H1 (cell line): ENCODE results near the gene NOL4L. TPM values are rescaled to one million over a fixed set of nuclear protein-coding genes. Genes with fewer than 3 reads are reported as not detected.

Source experiments
- CTCF ChIA-PET: fragments of 300-600 bp; sonication (Branson Sonifier 250); formaldehyde crosslinking; loops from one replicate; lab custom pipeline; 2021; ENCODE audit not compliant: partially characterized antibody; lab: Charles Lee
- POLR2A ChIA-PET: fragments of 300-600 bp; sonication (Branson Sonifier 250); formaldehyde crosslinking; loops from one replicate; lab custom pipeline; 2021; ENCODE audit warnings: inconsistent platforms; ENCODE audit not compliant: partially characterized antibody; lab: Charles Lee
- DNase-seq, 2 experiments: peaks; one replicate each; pipeline versions ENCODE4 v3.0.0 to v3.0.0-alpha.2; 2010 to 2022; ENCODE audit warnings: low spot score in 2 of 2, low read depth in 1 of 2, mixed read lengths in 1 of 2
- FAIRE-seq: peaks from 2 replicates; lab custom pipeline; 2011; peaks lifted over from hg19 to GRCh38; lab: Jason Lieb, UNC
- H2AFZ ChIP-seq: 2 replicates; pipeline ENCODE4 v1.8.1; 2012; ENCODE audit warnings: low read length, inconsistent platforms
- H2AK5ac ChIP-seq: 2 replicates; pipeline ENCODE4 v1.6.1; 2013; ENCODE audit warnings: low read depth, low read length
- H2BK120ac ChIP-seq: replicated peaks from 2 replicates; pipeline ENCODE3; 2013; ENCODE audit warnings: low read depth, low read length, inconsistent platforms
- H2BK12ac ChIP-seq: 2 replicates; pipeline ENCODE4 v1.6.1; 2013; ENCODE audit warnings: low read depth, low read length
- H2BK15ac ChIP-seq: 2 replicates; pipeline ENCODE4 v1.6.1; 2013; ENCODE audit warnings: low read length
- H2BK20ac ChIP-seq: 2 replicates; pipeline ENCODE4 v1.6.1; 2013; ENCODE audit warnings: low read length
- H2BK5ac ChIP-seq: 2 replicates; pipeline ENCODE4 v1.6.1; 2013; ENCODE audit warnings: low read depth, low read length
- H3K14ac ChIP-seq: 2 replicates; pipeline ENCODE4 v1.6.1; 2013; ENCODE audit warnings: inconsistent platforms; ENCODE audit not compliant: insufficient read length
- H3K18ac ChIP-seq: 2 replicates; pipeline ENCODE4 v1.6.1; 2013; ENCODE audit warnings: low read length; ENCODE audit errors: extremely low read depth
- H3K23ac ChIP-seq: 2 replicates; pipeline ENCODE4 v1.6.1; 2013; ENCODE audit warnings: inconsistent platforms; ENCODE audit not compliant: insufficient read length
- H3K23me2 ChIP-seq: 2 replicates; pipeline ENCODE4 v1.6.1; 2013; ENCODE audit warnings: low read depth, low read length
- H3K27ac ChIP-seq: 2 replicates; pipeline ENCODE4 v1.6.1; 2011; ENCODE audit warnings: low read depth, low read length, inconsistent platforms
- H3K27me3 ChIP-seq, 4 experiments: replicated peaks in 1 of 4; 1 replicate in 1 of 4; 2 replicates in 3 of 4; pipeline versions ENCODE4 v1.6.1 to v1.8.1; 2011 to 2013; ENCODE audit warnings: low read length in 3 of 4, mild to moderate bottlenecking in 3 of 4, inconsistent platforms in 2 of 4, mixed read lengths in 2 of 4, moderate library complexity in 1 of 4; ENCODE audit not compliant: control insufficient read depth in 3 of 4, insufficient read depth in 3 of 4; ENCODE audit errors: extremely low read depth in 1 of 4
- H3K36me3 ChIP-seq, 4 experiments: 2 replicates each; pipeline versions ENCODE4 v1.6.1 to v1.8.1; 2011 to 2013; ENCODE audit warnings: mild to moderate bottlenecking in 4 of 4, low read length in 3 of 4, moderate library complexity in 2 of 4, control low read depth in 1 of 4, inconsistent platforms in 1 of 4; ENCODE audit not compliant: insufficient read depth in 4 of 4, control insufficient read depth in 2 of 4
- H3K4ac ChIP-seq: replicated peaks from 2 replicates; pipeline ENCODE3; 2013; ENCODE audit warnings: low read length, low read depth, mixed read lengths, inconsistent platforms; ENCODE audit not compliant: insufficient read length
- H3K4me1 ChIP-seq, 4 experiments: replicated peaks in 1 of 4; 1 replicate in 1 of 4; 2 replicates in 3 of 4; pipeline versions ENCODE4 v1.6.1 to v1.8.1; 2011 to 2013; ENCODE audit warnings: low read length in 3 of 4, inconsistent platforms in 2 of 4, mixed read lengths in 1 of 4; ENCODE audit not compliant: insufficient read depth in 4 of 4, control insufficient read depth in 3 of 4
- H3K4me2 ChIP-seq, 2 experiments: 2 replicates each; pipeline versions ENCODE4 v1.6.1 to v1.8.1; 2011 to 2013; ENCODE audit warnings: low read depth in 2 of 2, low read length in 2 of 2, control low read depth in 1 of 2, inconsistent platforms in 1 of 2, mild to moderate bottlenecking in 1 of 2; ENCODE audit not compliant: insufficient read depth in 1 of 2
- H3K4me3 ChIP-seq, 4 experiments: fragments of 200-600, 300-600 bp in 1 of 4; sonication (generic), shearing (Covaris generic), sonication (Bioruptor Twin) in 1 of 4; 2 replicates each; pipeline versions ENCODE4 v1.5.1 to v1.8.1; 2011 to 2016; ENCODE audit warnings: low read length in 4 of 4, low read depth in 3 of 4, control low read depth in 2 of 4, inconsistent platforms in 2 of 4, mild to moderate bottlenecking in 2 of 4, mixed read lengths in 1 of 4, moderate library complexity in 1 of 4; ENCODE audit not compliant: insufficient read depth in 2 of 4; ENCODE audit errors: extremely low read depth in 1 of 4
- H3K56ac ChIP-seq: replicated peaks from 2 replicates; pipeline ENCODE3; 2013; ENCODE audit warnings: low read depth, mild to moderate bottlenecking, mixed read lengths, low read length, inconsistent platforms; ENCODE audit not compliant: insufficient read length
- H3K79me1 ChIP-seq: 2 replicates; pipeline ENCODE4 v1.6.1; 2013; ENCODE audit warnings: low read depth, low read length, control low read depth
- H3K79me2 ChIP-seq, 2 experiments: 2 replicates each; pipeline versions ENCODE4 v1.6.1 to v1.8.1; 2012 to 2013; ENCODE audit warnings: low read length in 2 of 2, mild to moderate bottlenecking in 2 of 2, inconsistent platforms in 1 of 2; ENCODE audit not compliant: insufficient read depth in 2 of 2, control insufficient read depth in 1 of 2
- H3K9ac ChIP-seq, 4 experiments: replicated peaks in 1 of 4; 1 replicate in 1 of 4; 2 replicates in 3 of 4; pipeline versions ENCODE4 v1.6.1 to v1.8.1; 2011 to 2013; ENCODE audit warnings: low read depth in 3 of 4, low read length in 3 of 4, control low read depth in 2 of 4, mild to moderate bottlenecking in 2 of 4, moderate library complexity in 2 of 4, inconsistent platforms in 1 of 4; ENCODE audit errors: extremely low read depth in 1 of 4
- H3K9me3 ChIP-seq, 2 experiments: 2 replicates each; pipeline versions ENCODE4 v1.6.1 to v1.8.1; 2012 to 2013; ENCODE audit warnings: mild to moderate bottlenecking in 2 of 2, moderate library complexity in 2 of 2, control low read depth in 1 of 2, inconsistent platforms in 1 of 2, low read depth in 1 of 2, low read length in 1 of 2, mixed read lengths in 1 of 2; ENCODE audit not compliant: insufficient read depth in 2 of 2
- H4K20me1 ChIP-seq, 2 experiments: replicated peaks in 1 of 2; 2 replicates each; pipeline versions ENCODE3 to v1.8.1; 2011 to 2013; ENCODE audit warnings: inconsistent platforms in 2 of 2, low read length in 2 of 2, mild to moderate bottlenecking in 1 of 2; ENCODE audit not compliant: insufficient read depth in 2 of 2, control insufficient read depth in 1 of 2
- H4K5ac ChIP-seq: 2 replicates; pipeline ENCODE4 v1.6.1; 2013; ENCODE audit warnings: low read length, low read depth, mixed read lengths, inconsistent platforms; ENCODE audit not compliant: insufficient read length
- H4K8ac ChIP-seq: 2 replicates; pipeline ENCODE4 v1.8.0; 2013; ENCODE audit warnings: mild to moderate bottlenecking, moderate library complexity, low read length, inconsistent platforms; ENCODE audit not compliant: insufficient read depth; ENCODE audit errors: extremely low read depth
- H4K91ac ChIP-seq: replicated peaks from 2 replicates; pipeline ENCODE3; 2013; ENCODE audit warnings: low read length, mixed read lengths, inconsistent platforms; ENCODE audit not compliant: insufficient read length
- BCL11A ChIP-seq, 2 experiments: IDR thresholded peaks; one replicate each; pipeline ENCODE4 v1.6.1; 2011; ENCODE audit warnings: low read depth in 2 of 2, low read length in 2 of 2, mild to moderate bottlenecking in 2 of 2
- BRCA1 ChIP-seq: IDR thresholded peaks from 2 replicates; pipeline ENCODE4 v1.6.1; 2012; ENCODE audit warnings: low read depth, low read length, improper control_type of control experiment
- KDM5A ChIP-seq: fragments of 200-600 bp; IDR thresholded peaks from 2 replicates; pipeline ENCODE4 v1.7.1; 2012; ENCODE audit warnings: mild to moderate bottlenecking, low read length, inconsistent platforms, mixed read lengths
- SP2 ChIP-seq: IDR thresholded peaks from 2 replicates; pipeline ENCODE4 v1.6.1; 2012; ENCODE audit warnings: mild to moderate bottlenecking, low read length, inconsistent platforms
- TAF7 ChIP-seq: optimal IDR thresholded peaks from 2 replicates; pipeline ENCODE3; 2011; ENCODE audit warnings: low read depth, mild to moderate bottlenecking, inconsistent platforms, low read length, moderate library complexity, borderline replicate concordance
- WGBS, 2 experiments: shearing (Covaris generic) in 1 of 2; methylation state at CpG; one replicate each; pipeline versions ENCODE4 v1.1.6 to v1.1.7; 2013 to 2015; ENCODE audit warnings: low lambda C conversion rate in 2 of 2, mixed read lengths in 2 of 2, inconsistent platforms in 1 of 2, low coverage in 1 of 2, missing lambda C conversion rate in 1 of 2; ENCODE audit not compliant: insufficient replicate concordance in 2 of 2, insufficient coverage in 1 of 2, insufficient read length in 1 of 2; ENCODE audit errors: extremely low coverage in 1 of 2, missing lambda C conversion rate in 1 of 2; 5-methylcytosine and 5-hydroxymethylcytosine counted together
- polyA plus RNA-seq, 7 experiments: library from polyadenylated mRNA; depleted of rRNA in 3 of 7; stranded (reverse) in 5 of 7; unstranded in 2 of 7; fragments of >200 nt in 5 of 7; fragments of 200-250 nt in 2 of 7; gene quantifications; 1 replicate in 5 of 7; 2 replicates in 1 of 7; 4 replicates in 1 of 7; pipeline versions ENCODE4 v1.2.1 to v1.2.3, GENCODE V29; 2011 to 2013; ENCODE audit warnings: missing spikeins in 2 of 7, mixed read lengths in 2 of 7
- total RNA-seq: library from RNA; stranded (reverse); fragmentation: NEBNext Ultra II Directional; extraction: Animal tissue kit (Norgen Biotek cat#: 25700); gene quantifications from 2 replicates; pipeline ENCODE4 v1.2.1, GENCODE V29; 2021
- TF ChIP-seq, protein P1 (sequence below): IDR thresholded peaks from 2 replicates; pipeline ENCODE4 v1.6.1; 2011; ENCODE audit warnings: low read length, improper control_type of control experiment
- TF ChIP-seq, protein P2 (sequence below): IDR thresholded peaks from 2 replicates; pipeline ENCODE4 v1.6.1; 2011; ENCODE audit warnings: low read depth, mild to moderate bottlenecking, low read length; ENCODE audit not compliant: insufficient read depth

The NOL4L gene
- total and polyA plus RNA-seq, 2 of the 8 experiments (the other 6 are each of a cell fraction or from before 2014, with no cell fraction given), result 15.3 to 23.7 TPM

DNA sequence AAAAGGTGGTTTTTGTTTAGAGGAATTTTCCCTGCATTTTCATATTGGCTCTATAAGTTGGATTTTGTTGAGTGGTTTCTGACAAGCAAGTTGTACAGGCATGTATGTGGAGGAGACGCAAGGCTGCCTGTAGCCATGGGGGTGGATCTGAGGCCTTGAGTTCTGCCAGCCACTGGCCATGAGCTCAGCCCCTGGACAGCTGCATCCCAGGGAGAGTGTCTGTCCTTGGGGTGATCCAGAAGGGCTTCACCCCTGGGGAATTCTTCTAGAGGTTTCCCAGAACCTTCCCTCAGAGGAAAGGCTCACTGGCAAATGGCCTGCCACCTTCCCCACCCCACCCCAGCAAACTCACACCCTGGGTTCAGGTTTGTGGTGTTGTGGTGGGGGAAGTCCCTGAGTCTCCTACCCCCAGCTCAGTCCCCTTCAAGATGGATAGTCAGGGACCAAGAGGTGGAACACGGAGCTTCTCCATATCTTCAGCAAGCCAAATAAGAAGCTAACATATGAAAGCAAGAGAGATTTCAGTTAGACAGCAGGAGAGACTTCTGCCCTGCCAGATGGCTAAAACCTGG lies 11.6 kb upstream of the NOL4L start:
- no peaks in the 10 kb centered on the region for H3K23me2 ChIP-seq
- H3K18ac ChIP-seq, result no peak overlapping the region
- no peak overlapping the region for H2AK5ac ChIP-seq
- H4K5ac ChIP-seq, result no peak overlapping the region
- H2BK5ac ChIP-seq, result no peak overlapping the region
- no peak overlapping the region for H2BK12ac ChIP-seq
- H2BK120ac ChIP-seq, result no peak overlapping the region
- no peak overlapping the region for H3K27ac ChIP-seq
- no peak overlapping the region for H2AFZ ChIP-seq
- ChIA-PET POLR2A (no interaction called here), CTCF (interaction anchor here (0.8 to 1.9 kb wide), 3 partner anchors 9 to 74 kb away, joined by 3 to 6 read pairs (median 4); no protein-coding TSS in a partner anchor)
- FAIRE-seq (no peak), DNase-seq (no peak)
- no peak overlapping the region for H3K4me2 ChIP-seq
- no peaks in the 10 kb centered on the region for H3K9me3 ChIP-seq
- no peaks in the 10 kb centered on the region; a peak in 1 of 7 replicates for H3K27me3 ChIP-seq
- H3K14ac ChIP-seq, result no peak overlapping the region
- H3K4me1 ChIP-seq, result no peaks in the 10 kb centered on the region
- no peak overlapping the region for H3K4me3 ChIP-seq
- H3K36me3 ChIP-seq, result no peaks in the 10 kb centered on the region
- H3K56ac ChIP-seq, result no peak overlapping the region
- H4K91ac ChIP-seq, result no peak overlapping the region
- 89% methylated on average over 2 of the region's 2 CpGs; no CpG with 5 or more reads in 1 of the 2 experiments for WGBS, 2 experiments
- H3K23ac ChIP-seq, result no peak overlapping the region
- H3K4ac ChIP-seq, result no peak overlapping the region
- no peak overlapping the region for H3K9ac ChIP-seq
- H4K8ac ChIP-seq, result no peak overlapping the region
- no peaks in the 10 kb centered on the region for H3K79me2 ChIP-seq
- no peak for TF ChIP-seq TAF7
- no peak for TF ChIP-seq BRCA1
- TF ChIP-seq SP2, result no peak
- TF ChIP-seq, protein P1, sequence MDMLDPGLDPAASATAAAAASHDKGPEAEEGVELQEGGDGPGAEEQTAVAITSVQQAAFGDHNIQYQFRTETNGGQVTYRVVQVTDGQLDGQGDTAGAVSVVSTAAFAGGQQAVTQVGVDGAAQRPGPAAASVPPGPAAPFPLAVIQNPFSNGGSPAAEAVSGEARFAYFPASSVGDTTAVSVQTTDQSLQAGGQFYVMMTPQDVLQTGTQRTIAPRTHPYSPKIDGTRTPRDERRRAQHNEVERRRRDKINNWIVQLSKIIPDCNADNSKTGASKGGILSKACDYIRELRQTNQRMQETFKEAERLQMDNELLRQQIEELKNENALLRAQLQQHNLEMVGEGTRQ, result no peak
- TF ChIP-seq BCL11A (IDR thresholded peaks at IDR 0.05; ENCODE audit: low read depth in 2 of 2, low read length in 2 of 2), result no peak
- TF ChIP-seq KDM5A, result no peak
- TF ChIP-seq, protein P2, sequence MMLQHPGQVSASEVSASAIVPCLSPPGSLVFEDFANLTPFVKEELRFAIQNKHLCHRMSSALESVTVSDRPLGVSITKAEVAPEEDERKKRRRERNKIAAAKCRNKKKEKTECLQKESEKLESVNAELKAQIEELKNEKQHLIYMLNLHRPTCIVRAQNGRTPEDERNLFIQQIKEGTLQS, result no peak
- H2BK15ac ChIP-seq, result no peak overlapping the region
- no peaks in the 10 kb centered on the region for H3K79me1 ChIP-seq
- no peak overlapping the region for H2BK20ac ChIP-seq
- peaks cover 0 to 3% of the 10 kb centered on the region in 2 experiments for H4K20me1 ChIP-seq
